Measurements from ENCODE around the gene DCANP1.

GRCh38 chr5:135441919-135442318 lies 5.2 kb downstream of the DCANP1 start:
- no peak for TF ChIP-seq CTCF (IDR thresholded peaks at IDR 0.05; ENCODE audit: poor library complexity)
- no peak for TF ChIP-seq EZH2 (IDR thresholded peaks at IDR 0.05; ENCODE audit: borderline replicate concordance)
- no peak for TF ChIP-seq EZH2phosphoT487 (IDR thresholded peaks at IDR 0.05; ENCODE audit: low read depth, severe bottlenecking, unreplicated experiment)
